Osteocyte (in vitro differentiated cells): Measurements from ENCODE around the gene RNF121. TPM values are rescaled to one million over a fixed set of nuclear protein-coding genes. Genes with fewer than 3 reads are reported as not detected.

Experiments used
- DNase-seq: peaks from one replicate; pipeline ENCODE4 v3.0.0; 2021; ENCODE audit warnings: mixed read lengths; ENCODE audit not compliant: unreplicated experiment; ENCODE audit errors: extremely low spot score
- H3K27ac Mint-ChIP-seq: one replicate; pipeline ENCODE4 v1.8.0; 2021; ENCODE audit warnings: mild to moderate bottlenecking, mixed read lengths; ENCODE audit not compliant: unreplicated experiment
- H3K27me3 Mint-ChIP-seq: one replicate; pipeline ENCODE4 v1.8.0; 2021; ENCODE audit warnings: mixed read lengths; ENCODE audit not compliant: unreplicated experiment
- H3K36me3 Mint-ChIP-seq: one replicate; pipeline ENCODE4 v1.8.0; 2021; ENCODE audit warnings: mixed read lengths; ENCODE audit not compliant: unreplicated experiment
- H3K4me1 Mint-ChIP-seq: one replicate; pipeline ENCODE4 v1.8.0; 2021; ENCODE audit warnings: mixed read lengths; ENCODE audit not compliant: unreplicated experiment
- H3K4me3 Mint-ChIP-seq: one replicate; pipeline ENCODE4 v1.8.0; 2021; ENCODE audit warnings: mild to moderate bottlenecking, moderate library complexity, mixed read lengths; ENCODE audit not compliant: unreplicated experiment
- H3K9me3 Mint-ChIP-seq: one replicate; pipeline ENCODE4 v1.8.0; 2021; ENCODE audit warnings: mixed read lengths; ENCODE audit not compliant: unreplicated experiment
- CTCF ChIP-seq: fragments of 200-600 bp; sonication (generic); IDR thresholded peaks from 2 replicates; pipeline ENCODE4 v1.5.0; 2021; ENCODE audit warnings: antibody characterized with exemption, mild to moderate bottlenecking, moderate library complexity
- total RNA-seq: library from RNA; stranded (reverse); gene quantifications from 2 replicates; pipeline ENCODE4 v1.2.1, GENCODE V29; 2021

RNF121 gene
- total RNA-seq, 1 donor from 2014 or later, result 44.9 TPM

DNA sequence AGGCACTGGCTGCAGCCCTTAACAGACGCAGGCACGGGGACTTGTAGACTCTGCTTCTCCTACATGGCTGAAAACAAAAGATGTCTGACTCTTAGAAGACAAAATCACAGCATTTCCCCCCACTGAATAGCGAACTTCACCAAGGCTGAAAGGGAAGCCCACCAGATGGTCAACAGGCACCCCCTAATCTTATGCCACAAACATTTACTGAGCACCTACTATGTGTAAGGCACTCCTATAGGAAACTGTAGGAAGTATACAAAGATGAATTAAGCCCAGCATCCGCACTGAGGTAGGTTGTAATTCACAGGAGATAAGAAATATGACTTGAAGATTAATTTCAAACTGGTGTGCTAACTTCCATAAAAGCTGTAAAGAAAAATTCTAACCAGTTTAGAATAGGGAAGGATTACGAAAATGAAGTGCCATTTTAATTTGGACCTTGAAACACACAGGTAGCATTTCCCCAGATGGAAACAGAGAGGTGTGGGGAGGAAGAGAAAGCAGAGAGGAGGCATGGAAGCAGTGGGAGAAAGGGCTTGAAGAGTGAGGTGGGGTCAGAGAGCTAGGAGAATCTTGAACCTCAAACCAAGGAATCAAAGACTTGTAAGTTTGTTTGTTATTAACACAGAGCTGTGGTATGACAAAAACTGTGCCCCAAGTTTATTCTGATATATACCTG lies 113.4 kb downstream of the RNF121 start:
- Mint-ChIP-seq H3K27me3 (no peaks in the 10 kb centered on the region), H3K4me3 (no peak overlapping the region), H3K9me3 (no peaks in the 10 kb centered on the region), H3K27ac (no peak overlapping the region), H3K36me3 (no peaks in the 10 kb centered on the region), H3K4me1 (peaks cover 13% of the 10 kb centered on the region)
- no peak for TF ChIP-seq CTCF
- no peak for DNase-seq

- H3K27ac Mint-ChIP-seq, result no peak overlapping the region
- H3K27me3 Mint-ChIP-seq, result no peaks in the 10 kb centered on the region
- H3K4me3 Mint-ChIP-seq, result no peak overlapping the region
- no peak for DNase-seq
- peaks cover 13% of the 10 kb centered on the region for H3K4me1 Mint-ChIP-seq
- no peaks in the 10 kb centered on the region for H3K36me3 Mint-ChIP-seq
- no peak for TF ChIP-seq CTCF
- no peaks in the 10 kb centered on the region for H3K9me3 Mint-ChIP-seq
Observed at GRCh38 chr11:72045849-72046248, 117.0 kb downstream of the RNF121 start.

Other genes starting within 250 kb of the RNF121 start
- gene DEFB108B, start 95.8 kb upstream of the RNF121 start, total RNA-seq, result not detected in 2 replicates
- gene DEFB131B, start 50.6 kb upstream of the RNF121 start, total RNA-seq, result not detected in 2 replicates
- gene XNDC1N, start 452 bp upstream of the RNF121 start, total RNA-seq, result 9.4 and 11.8 TPM in 2 replicates
- gene IL18BP, start 69.9 kb downstream of the RNF121 start, total RNA-seq, result 8.8 and 9.6 TPM in 2 replicates
- 238 and 247 TPM in 2 replicates for gene NUMA1, start 151.5 kb downstream of the RNF121 start, total RNA-seq
- gene LRRC51, start 151.8 kb downstream of the RNF121 start, total RNA-seq, result 9.1 and 10.9 TPM in 2 replicates
- 95.4 and 96.8 TPM in 2 replicates for gene LAMTOR1, start 174.3 kb downstream of the RNF121 start, total RNA-seq
- gene TOMT, start 176.9 kb downstream of the RNF121 start, total RNA-seq, result not detected in 2 replicates
- 32.1 and 32.3 TPM in 2 replicates for gene ANAPC15, start 183.6 kb downstream of the RNF121 start, total RNA-seq
- not detected in 2 replicates for gene FOLR3, start 206.7 kb downstream of the RNF121 start, total RNA-seq